ENCODE data around the gene TMEM254. TPM values are rescaled to one million over a fixed set of nuclear protein-coding genes. Genes with fewer than 3 reads are reported as not detected.
A peak's percentile ranks its signal among the peaks of the same experiment; 100 is the strongest.

Gene TMEM254
- total and polyA plus RNA-seq, 2 of the 4 experiments (the other 2 are of a cell fraction): 4.7 to 10.7 TPM

DNA sequence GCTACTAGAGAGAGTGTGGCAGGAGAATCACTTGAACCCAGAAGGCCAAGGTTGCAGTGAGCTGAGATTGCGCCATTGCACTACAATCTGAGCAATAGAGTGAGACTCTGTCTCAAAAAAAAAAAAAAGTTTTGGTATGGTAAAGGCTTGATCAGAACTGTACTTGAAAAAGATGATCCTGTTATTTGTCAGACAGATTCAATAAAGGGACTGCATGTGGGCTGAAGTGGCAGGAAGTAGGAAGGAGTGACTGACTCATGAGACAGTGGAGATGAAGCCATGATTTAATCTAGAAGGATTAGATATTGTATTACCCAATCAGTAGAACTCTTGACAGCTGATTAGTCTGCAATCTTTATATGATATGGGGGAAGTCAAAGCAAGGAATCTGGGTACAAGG is 2.7 kb upstream of the TMEM254 start:
- no peak overlapping the region for H2BK5ac ChIP-seq (ENCODE audit: low read depth, low read length, poor library complexity, severe bottlenecking)
- H3K27me3 ChIP-seq (ENCODE audit: control insufficient read depth, insufficient read depth, low read length): no peaks in the 10 kb centered on the region
- TF ChIP-seq CEBPB (IDR thresholded peaks at IDR 0.05; ENCODE audit: low read depth, low read length): no peak; the same call in none of the 2 replicates
- TF ChIP-seq POLR2A (IDR thresholded peaks at IDR 0.05; ENCODE audit: low read depth, low read length): no peak
- TF ChIP-seq, protein P1, sequence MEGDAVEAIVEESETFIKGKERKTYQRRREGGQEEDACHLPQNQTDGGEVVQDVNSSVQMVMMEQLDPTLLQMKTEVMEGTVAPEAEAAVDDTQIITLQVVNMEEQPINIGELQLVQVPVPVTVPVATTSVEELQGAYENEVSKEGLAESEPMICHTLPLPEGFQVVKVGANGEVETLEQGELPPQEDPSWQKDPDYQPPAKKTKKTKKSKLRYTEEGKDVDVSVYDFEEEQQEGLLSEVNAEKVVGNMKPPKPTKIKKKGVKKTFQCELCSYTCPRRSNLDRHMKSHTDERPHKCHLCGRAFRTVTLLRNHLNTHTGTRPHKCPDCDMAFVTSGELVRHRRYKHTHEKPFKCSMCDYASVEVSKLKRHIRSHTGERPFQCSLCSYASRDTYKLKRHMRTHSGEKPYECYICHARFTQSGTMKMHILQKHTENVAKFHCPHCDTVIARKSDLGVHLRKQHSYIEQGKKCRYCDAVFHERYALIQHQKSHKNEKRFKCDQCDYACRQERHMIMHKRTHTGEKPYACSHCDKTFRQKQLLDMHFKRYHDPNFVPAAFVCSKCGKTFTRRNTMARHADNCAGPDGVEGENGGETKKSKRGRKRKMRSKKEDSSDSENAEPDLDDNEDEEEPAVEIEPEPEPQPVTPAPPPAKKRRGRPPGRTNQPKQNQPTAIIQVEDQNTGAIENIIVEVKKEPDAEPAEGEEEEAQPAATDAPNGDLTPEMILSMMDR (conservative IDR thresholded peaks at IDR 0.05; ENCODE audit: low read depth, low read length): no peak
- no peak for TF ChIP-seq RAD21 (IDR thresholded peaks at IDR 0.05; ENCODE audit: low read length)
- TF ChIP-seq SMC3 (IDR thresholded peaks at IDR 0.05; ENCODE audit: low read depth, low read length): no peak
- TF ChIP-seq NFE2L2 (IDR thresholded peaks at IDR 0.05; ENCODE audit: low read depth, low read length): no peak
- TF ChIP-seq BHLHE40 (IDR thresholded peaks at IDR 0.05; ENCODE audit: low read depth, low read length): no peak
- no peak for TF ChIP-seq MAFK (IDR thresholded peaks at IDR 0.05; ENCODE audit: low read depth, low read length)
- TF ChIP-seq MAZ (IDR thresholded peaks at IDR 0.05; ENCODE audit: borderline replicate concordance, low read depth, low read length): no peak
- no peak overlapping the region for H3K4me2 ChIP-seq (ENCODE audit: low read depth, low read length)
- H3K9ac ChIP-seq (ENCODE audit: low read depth, low read length): no peak overlapping the region
- dilution Hi-C loops (cut with HindIII; ENCODE audit: low sequenced_read_pairs, unreplicated experiment) (no loop called here), in situ Hi-C loops (cut with MboI; ENCODE audit: low sequenced_read_pairs) (no loop called here), intact Hi-C loops (cut with micrococcal nuclease) (no loop called here)
- H3K14ac ChIP-seq (replicated peaks; ENCODE audit: low read depth, low read length): no peak overlapping the region
- H3K18ac ChIP-seq (ENCODE audit: low read depth, low read length): no peak overlapping the region
- H3K56ac ChIP-seq (ENCODE audit: extremely low read depth, insufficient read depth, low read length): no peak overlapping the region
- no peak overlapping the region for H3K23ac ChIP-seq (ENCODE audit: low read depth, low read length)
- H3K4ac ChIP-seq (ENCODE audit: low read depth, low read length): no peak overlapping the region
- H3K9me1 ChIP-seq (ENCODE audit: insufficient read depth, low read length): peaks cover 3% of the 10 kb centered on the region; the same call in 1 of the 2 replicates
- no CpG with 5 or more reads among the region's 1 CpG for WGBS, 2 experiments (ENCODE audit: extremely low coverage in 2 of 2, insufficient read length in 1 of 2)
- CTCF ChIA-PET: no interaction called here
- ATAC-seq (ENCODE audit: low read depth): no peak
- no peak overlapping the region for H2AK9ac ChIP-seq (replicated peaks; ENCODE audit: low read depth, low read length, poor library complexity)
- H4K20me1 ChIP-seq (ENCODE audit: insufficient read depth, low read length): no peaks in the 10 kb centered on the region
- no peak overlapping the region for H2AK5ac ChIP-seq (ENCODE audit: low read depth, low read length)
- H3K36me3 ChIP-seq (ENCODE audit: control insufficient read depth, insufficient read depth, low read length): no peaks in the 10 kb centered on the region
- no peak overlapping the region for H3K27ac ChIP-seq (ENCODE audit: insufficient read depth, low read length)
- no peak overlapping the region for H2BK120ac ChIP-seq (ENCODE audit: low read depth, low read length)
- no peak overlapping the region for H3K4me3 ChIP-seq (ENCODE audit: insufficient read depth, low read depth, low read length)
- POLR2A ChIA-PET (ENCODE audit: unreplicated experiment): no interaction called here
- DNase-seq: peak; percentile 37
- peaks cover 0 to 10% of the 10 kb centered on the region in 2 experiments; a peak in 2 of 4 replicates for H3K79me1 ChIP-seq (ENCODE audit: low read depth in 1 of 2, low read length in 2 of 2)
- no peaks in the 10 kb centered on the region for H3K4me1 ChIP-seq (ENCODE audit: control insufficient read depth, insufficient read depth, low read length)
- no TSS peak for BruUV-seq (replicated peaks)
- H2BK20ac ChIP-seq (ENCODE audit: low read depth, low read length): no peak overlapping the region
- H2BK15ac ChIP-seq (ENCODE audit: low read depth, low read length): no peak overlapping the region
- H4K8ac ChIP-seq (ENCODE audit: low read depth in 2 of 2, low read length in 2 of 2): no peak overlapping the region
- no peak overlapping the region for H4K5ac ChIP-seq (ENCODE audit: low read depth, low read length)
- H4K91ac ChIP-seq (ENCODE audit: insufficient read depth, low read depth, low read length): no peak overlapping the region
- H3K9me3 ChIP-seq (ENCODE audit: control insufficient read depth, insufficient read depth, low read length): no peaks in the 10 kb centered on the region
- no peak overlapping the region for H2AFZ ChIP-seq (replicated peaks; ENCODE audit: low read length, poor library complexity)
